ENCODE data around the gene EEFSEC. TPM values are rescaled to one million over a fixed set of nuclear protein-coding genes. Genes with fewer than 3 reads are reported as not detected.

Gene EEFSEC
- total RNA-seq, 1 experiment from 2014 or later, result 14.6 TPM

DNA sequence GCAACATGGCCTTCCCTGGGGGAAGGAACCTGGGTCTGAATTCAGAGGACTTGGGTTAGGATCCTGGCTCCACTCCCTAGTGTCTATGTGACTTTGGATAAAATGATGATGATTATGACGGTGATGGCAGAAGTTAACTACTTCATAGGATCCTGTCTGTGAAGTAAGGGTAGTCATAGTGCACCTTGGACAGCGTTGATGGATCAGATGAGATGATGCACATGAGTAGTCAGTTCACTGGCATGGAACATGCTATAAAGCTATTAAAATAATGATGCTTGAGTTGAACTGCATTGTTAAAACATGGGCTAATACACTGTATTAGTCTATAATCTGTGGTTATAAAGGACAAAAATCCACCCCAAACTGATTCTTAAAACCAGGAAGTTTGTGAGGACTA, 62.0 kb downstream of the EEFSEC start:
- no TSS peak for BruUV-seq (replicated peaks)
- TF ChIP-seq, protein P1, sequence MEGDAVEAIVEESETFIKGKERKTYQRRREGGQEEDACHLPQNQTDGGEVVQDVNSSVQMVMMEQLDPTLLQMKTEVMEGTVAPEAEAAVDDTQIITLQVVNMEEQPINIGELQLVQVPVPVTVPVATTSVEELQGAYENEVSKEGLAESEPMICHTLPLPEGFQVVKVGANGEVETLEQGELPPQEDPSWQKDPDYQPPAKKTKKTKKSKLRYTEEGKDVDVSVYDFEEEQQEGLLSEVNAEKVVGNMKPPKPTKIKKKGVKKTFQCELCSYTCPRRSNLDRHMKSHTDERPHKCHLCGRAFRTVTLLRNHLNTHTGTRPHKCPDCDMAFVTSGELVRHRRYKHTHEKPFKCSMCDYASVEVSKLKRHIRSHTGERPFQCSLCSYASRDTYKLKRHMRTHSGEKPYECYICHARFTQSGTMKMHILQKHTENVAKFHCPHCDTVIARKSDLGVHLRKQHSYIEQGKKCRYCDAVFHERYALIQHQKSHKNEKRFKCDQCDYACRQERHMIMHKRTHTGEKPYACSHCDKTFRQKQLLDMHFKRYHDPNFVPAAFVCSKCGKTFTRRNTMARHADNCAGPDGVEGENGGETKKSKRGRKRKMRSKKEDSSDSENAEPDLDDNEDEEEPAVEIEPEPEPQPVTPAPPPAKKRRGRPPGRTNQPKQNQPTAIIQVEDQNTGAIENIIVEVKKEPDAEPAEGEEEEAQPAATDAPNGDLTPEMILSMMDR (IDR thresholded peaks at IDR 0.05; ENCODE audit: unreplicated experiment), result no peak
- ChIA-PET POLR2A (interaction anchor here (0.6 kb wide), 1 partner anchor 66 kb away, joined by 3 read pairs; no protein-coding TSS in a partner anchor), CTCF (interaction anchor here (0.5 to 1.0 kb wide), 4 partner anchors 11 to 421 kb away, joined by 3 to 8 read pairs (median 4); no protein-coding TSS in a partner anchor)
- Mint-ChIP-seq H3K9me3 (ENCODE audit: unreplicated experiment) (no peaks in the 10 kb centered on the region), H3K4me3 (ENCODE audit: unreplicated experiment) (no peak overlapping the region), H3K27me3 (ENCODE audit: insufficient read depth, unreplicated experiment) (no peaks in the 10 kb centered on the region), H3K27ac (ENCODE audit: low read depth, unreplicated experiment) (no peak overlapping the region), H3K4me1 (ENCODE audit: insufficient read depth, unreplicated experiment) (peaks cover 8% of the 10 kb centered on the region), H3K36me3 (ENCODE audit: insufficient read depth, unreplicated experiment) (peaks cover 8% of the 10 kb centered on the region)
- intact Hi-C loops (cut with micrococcal nuclease), result no loop called here
- DNase-seq (ENCODE audit: unreplicated experiment), result no peak

DNA sequence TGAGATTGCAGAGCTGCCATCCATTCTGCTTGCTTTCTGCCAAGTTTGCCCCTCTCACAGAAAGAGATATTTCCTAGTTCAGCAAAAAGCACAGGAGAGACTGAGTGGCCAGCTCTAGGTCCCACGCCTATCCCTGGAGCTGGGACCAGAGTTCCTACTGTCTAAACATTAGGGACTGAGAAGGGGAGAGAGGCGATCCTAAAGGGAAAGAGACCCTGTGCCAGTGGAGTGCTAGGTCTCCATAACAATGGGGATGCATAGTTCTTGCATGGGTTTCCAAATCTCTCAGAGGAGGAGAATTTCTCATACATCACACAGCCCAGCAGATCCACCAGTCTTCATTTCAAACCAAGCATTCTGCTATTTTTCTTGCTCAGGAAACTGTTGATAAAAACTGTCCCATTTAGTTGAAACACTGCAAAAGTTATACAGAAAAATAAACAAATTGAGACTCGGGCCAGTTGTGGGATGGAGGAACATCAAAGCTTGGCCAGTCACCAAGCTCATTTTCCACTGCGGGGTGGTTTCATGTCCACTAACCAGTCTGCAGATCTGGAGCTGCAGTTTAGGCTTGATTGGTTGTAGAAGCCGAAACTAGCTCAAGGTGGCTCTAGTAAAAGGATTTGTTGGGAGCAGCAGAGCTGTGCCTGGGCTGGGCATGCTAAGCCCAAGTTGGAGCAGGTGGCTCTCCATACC, 62.7 kb downstream of the EEFSEC start:
- no peak for DNase-seq (ENCODE audit: unreplicated experiment)
- Mint-ChIP-seq H3K4me1 (ENCODE audit: insufficient read depth, unreplicated experiment) (peaks cover 8% of the 10 kb centered on the region), H3K27me3 (ENCODE audit: insufficient read depth, unreplicated experiment) (no peaks in the 10 kb centered on the region), H3K27ac (ENCODE audit: low read depth, unreplicated experiment) (no peak overlapping the region), H3K4me3 (ENCODE audit: unreplicated experiment) (no peak overlapping the region), H3K9me3 (ENCODE audit: unreplicated experiment) (no peaks in the 10 kb centered on the region), H3K36me3 (ENCODE audit: insufficient read depth, unreplicated experiment) (peaks cover 8% of the 10 kb centered on the region)
- POLR2A ChIA-PET, result interaction anchor here (0.6 kb wide), 2 partner anchors 67 to 93 kb away, joined by 3 read pairs; no protein-coding TSS in a partner anchor
- BruUV-seq (replicated peaks), result no TSS peak
- TF ChIP-seq, protein P1 (IDR thresholded peaks at IDR 0.05; ENCODE audit: unreplicated experiment), result no peak
- intact Hi-C loops (cut with micrococcal nuclease), result no loop called here
- CTCF ChIA-PET, result interaction anchor here (0.6 to 1.0 kb wide), 6 partner anchors 11 to 760 kb away, joined by 3 to 8 read pairs (median 4); no protein-coding TSS in a partner anchor

DNA sequence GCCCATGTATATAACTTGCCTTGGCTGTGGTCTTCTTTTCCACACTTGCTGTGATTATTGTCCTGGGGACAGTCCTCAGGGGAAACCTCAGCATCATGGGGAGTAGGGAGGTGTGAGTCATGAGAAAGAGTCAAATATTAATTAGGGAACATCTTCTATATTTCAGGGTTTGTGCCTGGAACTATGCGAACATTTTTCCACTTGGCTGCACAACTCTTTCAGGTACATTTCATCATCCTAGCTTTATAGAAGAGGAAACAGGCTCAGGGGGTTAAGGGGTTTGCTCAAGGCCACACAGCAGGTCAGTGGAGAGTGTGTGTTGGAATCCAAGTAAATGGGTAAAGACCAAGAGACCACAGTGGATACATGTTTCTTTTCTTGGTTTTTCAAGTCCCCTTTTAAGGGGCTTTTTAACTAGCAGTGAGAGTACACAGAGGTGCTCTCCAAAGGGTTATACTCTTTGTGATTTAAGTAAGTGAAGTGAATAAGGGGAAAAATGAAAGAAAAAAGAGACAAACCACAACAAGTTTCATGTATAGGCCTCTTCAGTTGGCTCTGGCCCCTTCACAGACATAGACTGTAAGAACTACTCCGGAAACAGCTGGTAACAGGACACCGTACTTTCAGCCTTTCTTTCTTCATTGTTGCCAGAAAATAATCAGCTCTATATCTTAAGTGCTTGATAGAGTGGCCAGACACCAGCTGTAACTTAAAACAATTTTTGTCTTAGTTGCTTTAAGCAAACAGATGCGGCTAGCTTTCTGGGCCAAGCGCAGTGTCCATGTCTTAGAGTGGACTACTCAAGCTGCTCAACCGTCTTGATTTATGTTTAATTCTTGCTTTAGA, 64.6 kb downstream of the EEFSEC start:
- no peak for DNase-seq (ENCODE audit: unreplicated experiment)
- TF ChIP-seq, protein P1 (IDR thresholded peaks at IDR 0.05; ENCODE audit: unreplicated experiment), result no peak
- peak overlapping the region; percentile 83 for H3K27ac Mint-ChIP-seq (ENCODE audit: low read depth, unreplicated experiment)
- no peak overlapping the region for H3K4me3 Mint-ChIP-seq (ENCODE audit: unreplicated experiment)
- BruUV-seq (replicated peaks), result TSS peak; percentile 73
- ChIA-PET POLR2A (no interaction called here), CTCF (interaction anchor here (0.6 to 0.7 kb wide), 2 partner anchors 18 to 115 kb away, joined by 3 read pairs; no protein-coding TSS in a partner anchor)
- no peaks in the 10 kb centered on the region for H3K9me3 Mint-ChIP-seq (ENCODE audit: unreplicated experiment)
- H3K4me1 Mint-ChIP-seq (ENCODE audit: insufficient read depth, unreplicated experiment), result peaks cover 8% of the 10 kb centered on the region
- peaks cover 8% of the 10 kb centered on the region for H3K36me3 Mint-ChIP-seq (ENCODE audit: insufficient read depth, unreplicated experiment)
- H3K27me3 Mint-ChIP-seq (ENCODE audit: insufficient read depth, unreplicated experiment), result no peaks in the 10 kb centered on the region
- intact Hi-C loops (cut with micrococcal nuclease), result no loop called here

Data from MCF 10A (cell line).